Measurements from ENCODE around the gene CEP97. TPM values are rescaled to one million over a fixed set of nuclear protein-coding genes. Genes with fewer than 3 reads are reported as not detected.
"Not testable (repeated sequence)": the region's sequence is repeated elsewhere in the genome, so short reads cannot be mapped to it uniquely, and the experiment has no call there.

CEP97 gene
- total RNA-seq, 1 experiment from 2014 or later, result 21.7 TPM

GRCh38 chr3:101732240-101732641 is 7.8 kb downstream of the CEP97 start:
- H3K27ac ChIP-seq (ENCODE audit: low read length), result no peak overlapping the region
- H2AFZ ChIP-seq (ENCODE audit: low read length), result no peak overlapping the region
- no peaks in the 10 kb centered on the region for H3K9me2 ChIP-seq (replicated peaks; ENCODE audit: insufficient read depth, low read length)
- no peaks in the 10 kb centered on the region for H3K4me1 ChIP-seq (ENCODE audit: low read length)
- no peaks in the 10 kb centered on the region for H3K27me3 ChIP-seq (ENCODE audit: low read length)
- no peak overlapping the region for H3K4me3 ChIP-seq (ENCODE audit: low read length)
- H4K20me1 ChIP-seq (ENCODE audit: insufficient read depth, low read depth, low read length), result no peaks in the 10 kb centered on the region
- peaks cover 70% of the 10 kb centered on the region for H3K36me3 ChIP-seq (ENCODE audit: insufficient read depth, low read length)
- peaks cover 20% of the 10 kb centered on the region for H3K79me2 ChIP-seq (ENCODE audit: low read length)
- DNase-seq, result peak; percentile 14
- no peak overlapping the region for H3K4me2 ChIP-seq (ENCODE audit: low read depth, low read length, poor library complexity, severe bottlenecking)
- no peaks in the 10 kb centered on the region for H3K9me3 ChIP-seq (ENCODE audit: low read length)
- no peak overlapping the region for H3K9ac ChIP-seq (ENCODE audit: low read length)

GRCh38 chr3:101735833-101736232 is 11.4 kb downstream of the CEP97 start:
- Histone ChIP-seq H3K4me1 (ENCODE audit: low read length) (no peaks in the 10 kb centered on the region), H3K9ac (ENCODE audit: low read length) (no peak overlapping the region), H3K79me2 (ENCODE audit: low read length) (peaks cover 7% of the 10 kb centered on the region; the same call in 1 of the 2 replicates), H3K9me3 (ENCODE audit: low read length) (no peaks in the 10 kb centered on the region), H3K27me3 (ENCODE audit: low read length) (no peaks in the 10 kb centered on the region), H3K36me3 (ENCODE audit: insufficient read depth, low read length) (peaks cover 47% of the 10 kb centered on the region), H2AFZ (ENCODE audit: low read length) (no peak overlapping the region), H3K9me2 (replicated peaks; ENCODE audit: insufficient read depth, low read length) (no peaks in the 10 kb centered on the region), H3K4me2 (ENCODE audit: low read depth, low read length, poor library complexity, severe bottlenecking) (no peak overlapping the region), H3K27ac (ENCODE audit: low read length) (no peak overlapping the region), H3K4me3 (ENCODE audit: low read length) (no peak overlapping the region), H4K20me1 (ENCODE audit: insufficient read depth, low read depth, low read length) (no peaks in the 10 kb centered on the region)
- no peak for DNase-seq

- H2AFZ ChIP-seq (ENCODE audit: low read length); H3K9ac ChIP-seq (ENCODE audit: low read length); H3K4me1 ChIP-seq (ENCODE audit: low read length); H3K9me2 ChIP-seq (replicated peaks; ENCODE audit: insufficient read depth, low read length); H4K20me1 ChIP-seq (ENCODE audit: insufficient read depth, low read depth, low read length); H3K4me2 ChIP-seq (ENCODE audit: low read depth, low read length, poor library complexity, severe bottlenecking); H3K79me2 ChIP-seq (ENCODE audit: low read length); H3K9me3 ChIP-seq (ENCODE audit: low read length); H3K36me3 ChIP-seq (ENCODE audit: insufficient read depth, low read length); H3K27me3 ChIP-seq (ENCODE audit: low read length); H3K4me3 ChIP-seq (ENCODE audit: low read length); H3K27ac ChIP-seq (ENCODE audit: low read length): not testable (repeated sequence)
- DNase-seq, result peak; percentile 24
These were observed 17.5 kb downstream of the CEP97 start for GRCh38 chr3:101741914-101742313.

GRCh38 chr3:101744811-101745210 is 20.4 kb downstream of the CEP97 start:
- H3K4me1 ChIP-seq (ENCODE audit: low read length), result no peaks in the 10 kb centered on the region
- H2AFZ ChIP-seq (ENCODE audit: low read length), result no peak overlapping the region
- DNase-seq, result peak; percentile 39
- H3K27ac ChIP-seq (ENCODE audit: low read length), result no peak overlapping the region
- H3K9me3 ChIP-seq (ENCODE audit: low read length), result no peaks in the 10 kb centered on the region
- no peaks in the 10 kb centered on the region for H4K20me1 ChIP-seq (ENCODE audit: insufficient read depth, low read depth, low read length)
- H3K79me2 ChIP-seq (ENCODE audit: low read length), result peaks cover 11% of the 10 kb centered on the region; the same call in 1 of the 2 replicates
- no peaks in the 10 kb centered on the region for H3K9me2 ChIP-seq (replicated peaks; ENCODE audit: insufficient read depth, low read length)
- H3K9ac ChIP-seq (ENCODE audit: low read length), result no peak overlapping the region
- peaks cover 13% of the 10 kb centered on the region; the same call in 1 of the 2 replicates for H3K36me3 ChIP-seq (ENCODE audit: insufficient read depth, low read length)
- no peak overlapping the region for H3K4me3 ChIP-seq (ENCODE audit: low read length)
- no peak overlapping the region for H3K4me2 ChIP-seq (ENCODE audit: low read depth, low read length, poor library complexity, severe bottlenecking)
- no peaks in the 10 kb centered on the region for H3K27me3 ChIP-seq (ENCODE audit: low read length)

GRCh38 chr3:101745934-101746333 is 21.5 kb downstream of the CEP97 start:
- H3K36me3 ChIP-seq (ENCODE audit: insufficient read depth, low read length), result peaks cover 13% of the 10 kb centered on the region; the same call in 1 of the 2 replicates
- H3K27me3 ChIP-seq (ENCODE audit: low read length); DNase-seq; H3K4me3 ChIP-seq (ENCODE audit: low read length); H4K20me1 ChIP-seq (ENCODE audit: insufficient read depth, low read depth, low read length); H3K9ac ChIP-seq (ENCODE audit: low read length); H2AFZ ChIP-seq (ENCODE audit: low read length); H3K9me3 ChIP-seq (ENCODE audit: low read length); H3K4me2 ChIP-seq (ENCODE audit: low read depth, low read length, poor library complexity, severe bottlenecking); H3K27ac ChIP-seq (ENCODE audit: low read length); H3K4me1 ChIP-seq (ENCODE audit: low read length); H3K9me2 ChIP-seq (replicated peaks; ENCODE audit: insufficient read depth, low read length): not testable (repeated sequence)
- peaks cover 11% of the 10 kb centered on the region; the same call in 1 of the 2 replicates for H3K79me2 ChIP-seq (ENCODE audit: low read length)

- H3K9me3 ChIP-seq (ENCODE audit: low read length); H4K20me1 ChIP-seq (ENCODE audit: insufficient read depth, low read depth, low read length); H3K4me1 ChIP-seq (ENCODE audit: low read length); H2AFZ ChIP-seq (ENCODE audit: low read length); H3K79me2 ChIP-seq (ENCODE audit: low read length); H3K4me2 ChIP-seq (ENCODE audit: low read depth, low read length, poor library complexity, severe bottlenecking); H3K4me3 ChIP-seq (ENCODE audit: low read length); H3K27ac ChIP-seq (ENCODE audit: low read length); DNase-seq; H3K27me3 ChIP-seq (ENCODE audit: low read length); H3K9ac ChIP-seq (ENCODE audit: low read length); H3K9me2 ChIP-seq (replicated peaks; ENCODE audit: insufficient read depth, low read length): not testable (repeated sequence)
- H3K36me3 ChIP-seq (ENCODE audit: insufficient read depth, low read length), result peaks cover 33% of the 10 kb centered on the region
These were observed 29.1 kb downstream of the CEP97 start for GRCh38 chr3:101753386-101754113.

GRCh38 chr3:101758224-101758623 is 33.8 kb downstream of the CEP97 start:
- no peaks in the 10 kb centered on the region for H3K27me3 ChIP-seq (ENCODE audit: low read length)
- H3K4me3 ChIP-seq (ENCODE audit: low read length), result no peak overlapping the region
- no peak overlapping the region for H3K9ac ChIP-seq (ENCODE audit: low read length)
- H3K79me2 ChIP-seq (ENCODE audit: low read length), result peaks cover 31% of the 10 kb centered on the region
- DNase-seq, result peak; percentile 36
- no peaks in the 10 kb centered on the region for H3K9me2 ChIP-seq (replicated peaks; ENCODE audit: insufficient read depth, low read length)
- no peaks in the 10 kb centered on the region for H3K9me3 ChIP-seq (ENCODE audit: low read length)
- H4K20me1 ChIP-seq (ENCODE audit: insufficient read depth, low read depth, low read length), result no peaks in the 10 kb centered on the region
- H3K36me3 ChIP-seq (ENCODE audit: insufficient read depth, low read length), result peaks cover 44% of the 10 kb centered on the region
- no peak overlapping the region for H3K27ac ChIP-seq (ENCODE audit: low read length)
- H3K4me2 ChIP-seq (ENCODE audit: low read depth, low read length, poor library complexity, severe bottlenecking), result no peak overlapping the region
- H2AFZ ChIP-seq (ENCODE audit: low read length), result no peak overlapping the region
- no peaks in the 10 kb centered on the region for H3K4me1 ChIP-seq (ENCODE audit: low read length)

GRCh38 chr3:101762041-101762646 is 37.7 kb downstream of the CEP97 start:
- H3K36me3 ChIP-seq (ENCODE audit: insufficient read depth, low read length), result peaks cover 41% of the 10 kb centered on the region
- no peaks in the 10 kb centered on the region for H3K27me3 ChIP-seq (ENCODE audit: low read length)
- no peaks in the 10 kb centered on the region for H3K9me2 ChIP-seq (replicated peaks; ENCODE audit: insufficient read depth, low read length)
- H3K9ac ChIP-seq (ENCODE audit: low read length), result no peak overlapping the region
- peaks cover 22% of the 10 kb centered on the region for H3K79me2 ChIP-seq (ENCODE audit: low read length)
- no peak overlapping the region for H3K4me2 ChIP-seq (ENCODE audit: low read depth, low read length, poor library complexity, severe bottlenecking)
- no peak overlapping the region for H2AFZ ChIP-seq (ENCODE audit: low read length)
- no peak overlapping the region for H3K4me3 ChIP-seq (ENCODE audit: low read length)
- no peaks in the 10 kb centered on the region for H3K4me1 ChIP-seq (ENCODE audit: low read length)
- H3K9me3 ChIP-seq (ENCODE audit: low read length), result no peaks in the 10 kb centered on the region
- no peaks in the 10 kb centered on the region for H4K20me1 ChIP-seq (ENCODE audit: insufficient read depth, low read depth, low read length)
- H3K27ac ChIP-seq (ENCODE audit: low read length), result no peak overlapping the region
- DNase-seq, result peak; percentile 19
